Measurements from ENCODE around the gene NCOA1. TPM values are rescaled to one million over a fixed set of nuclear protein-coding genes. Genes with fewer than 3 reads are reported as not detected.
A peak's percentile ranks its signal among the peaks of the same experiment; 100 is the strongest.

Gene NCOA1
- total RNA-seq, 1 donor from 2014 or later: 29.0 TPM

GRCh38 chr2:24806661-24807036 lies 315.6 kb downstream of the NCOA1 start:
- Mint-ChIP-seq H3K9me3 (ENCODE audit: unreplicated experiment) (peaks cover 4% of the 10 kb centered on the region), H3K27me3 (ENCODE audit: unreplicated experiment) (no peaks in the 10 kb centered on the region), H3K36me3 (ENCODE audit: unreplicated experiment) (peaks cover 31% of the 10 kb centered on the region), H3K4me3 (ENCODE audit: unreplicated experiment) (no peak overlapping the region), H3K27ac (ENCODE audit: unreplicated experiment) (peak overlapping the region; percentile 15), H3K4me1 (ENCODE audit: unreplicated experiment) (peaks cover 18% of the 10 kb centered on the region)
- no peak for TF ChIP-seq CTCF (IDR thresholded peaks at IDR 0.05)
- no peak for DNase-seq (ENCODE audit: extremely low spot score, unreplicated experiment)

GRCh38 chr2:24809316-24810007 lies 318.4 kb downstream of the NCOA1 start:
- peaks cover 20% of the 10 kb centered on the region for H3K4me1 Mint-ChIP-seq (ENCODE audit: unreplicated experiment)
- peak overlapping the region; percentile 74 for H3K27ac Mint-ChIP-seq (ENCODE audit: unreplicated experiment)
- peak overlapping the region; percentile 35 for H3K4me3 Mint-ChIP-seq (ENCODE audit: unreplicated experiment)
- H3K9me3 Mint-ChIP-seq (ENCODE audit: unreplicated experiment): no peaks in the 10 kb centered on the region
- TF ChIP-seq CTCF (IDR thresholded peaks at IDR 0.05): no peak
- no peaks in the 10 kb centered on the region for H3K27me3 Mint-ChIP-seq (ENCODE audit: unreplicated experiment)
- H3K36me3 Mint-ChIP-seq (ENCODE audit: unreplicated experiment): peaks cover 20% of the 10 kb centered on the region
- DNase-seq (ENCODE audit: extremely low spot score, unreplicated experiment): no peak

- no peaks in the 10 kb centered on the region for H3K27me3 Mint-ChIP-seq (ENCODE audit: unreplicated experiment)
- peaks cover 24% of the 10 kb centered on the region for H3K4me1 Mint-ChIP-seq (ENCODE audit: unreplicated experiment)
- H3K27ac Mint-ChIP-seq (ENCODE audit: unreplicated experiment): no peak overlapping the region
- no peak overlapping the region for H3K4me3 Mint-ChIP-seq (ENCODE audit: unreplicated experiment)
- H3K36me3 Mint-ChIP-seq (ENCODE audit: unreplicated experiment): peaks cover 9% of the 10 kb centered on the region
- no peak for TF ChIP-seq CTCF (IDR thresholded peaks at IDR 0.05)
- H3K9me3 Mint-ChIP-seq (ENCODE audit: unreplicated experiment): no peaks in the 10 kb centered on the region
- no peak for DNase-seq (ENCODE audit: extremely low spot score, unreplicated experiment)
Measured at GRCh38 chr2:24813691-24814137, 322.7 kb downstream of the NCOA1 start.

- Mint-ChIP-seq H3K27ac (ENCODE audit: unreplicated experiment) (no peak overlapping the region), H3K9me3 (ENCODE audit: unreplicated experiment) (no peaks in the 10 kb centered on the region), H3K4me3 (ENCODE audit: unreplicated experiment) (no peak overlapping the region), H3K27me3 (ENCODE audit: unreplicated experiment) (no peaks in the 10 kb centered on the region), H3K4me1 (ENCODE audit: unreplicated experiment) (peaks cover 16% of the 10 kb centered on the region), H3K36me3 (ENCODE audit: unreplicated experiment) (peaks cover 13% of the 10 kb centered on the region)
- DNase-seq (ENCODE audit: extremely low spot score, unreplicated experiment): no peak
- TF ChIP-seq CTCF (IDR thresholded peaks at IDR 0.05): no peak
Measured at GRCh38 chr2:24814516-24814915, 323.5 kb downstream of the NCOA1 start.

GRCh38 chr2:24815171-24815570 lies 324.1 kb downstream of the NCOA1 start:
- Mint-ChIP-seq H3K27me3 (ENCODE audit: unreplicated experiment) (no peaks in the 10 kb centered on the region), H3K9me3 (ENCODE audit: unreplicated experiment) (no peaks in the 10 kb centered on the region), H3K4me3 (ENCODE audit: unreplicated experiment) (no peak overlapping the region), H3K27ac (ENCODE audit: unreplicated experiment) (no peak overlapping the region), H3K36me3 (ENCODE audit: unreplicated experiment) (peaks cover 13% of the 10 kb centered on the region), H3K4me1 (ENCODE audit: unreplicated experiment) (peaks cover 10% of the 10 kb centered on the region)
- TF ChIP-seq CTCF (IDR thresholded peaks at IDR 0.05): no peak
- DNase-seq (ENCODE audit: extremely low spot score, unreplicated experiment): no peak

Data from osteocyte (in vitro differentiated cells).